Neural progenitor cell (in vitro differentiated cells): Measurements from ENCODE around the gene BMP5. TPM values are rescaled to one million over a fixed set of nuclear protein-coding genes. Genes with fewer than 3 reads are reported as not detected.

Source experiments
- DNase-seq: peaks from one replicate; pipeline ENCODE4 v3.0.0-alpha.2; 2016; ENCODE audit warnings: low spot score
- H2AFZ ChIP-seq: fragments of 200-600 bp; sonication (generic); replicated peaks from 2 replicates; pipeline ENCODE4 v1.6.1; 2016; ENCODE audit warnings: antibody characterized with exemption
- H3F3A ChIP-seq: fragments of 200-600 bp; sonication (generic); 2 replicates; pipeline ENCODE4 v1.6.1; 2016; ENCODE audit warnings: antibody characterized with exemption, low read depth
- H3K27ac ChIP-seq: fragments of 200-600 bp; sonication (generic); 2 replicates; pipeline ENCODE4 v1.5.1; 2016; ENCODE audit warnings: mild to moderate bottlenecking
- H3K27me3 ChIP-seq: fragments of 200-600 bp; sonication (generic); 2 replicates; pipeline ENCODE4 v1.6.1; 2016; ENCODE audit warnings: mild to moderate bottlenecking, moderate library complexity
- H3K36me3 ChIP-seq: fragments of 200-600 bp; sonication (generic); 2 replicates; pipeline ENCODE4 v1.5.1; 2016
- H3K4me1 ChIP-seq: fragments of 200-600 bp; sonication (generic); 2 replicates; pipeline ENCODE4 v1.6.1; 2016; ENCODE audit warnings: mixed run types
- H3K4me2 ChIP-seq: fragments of 200-600 bp; sonication (generic); 2 replicates; pipeline ENCODE4 v1.6.1; 2016
- H3K4me3 ChIP-seq: fragments of 200-600 bp; sonication (generic); 2 replicates; pipeline ENCODE4 v1.5.1; 2016
- H3K79me2 ChIP-seq: fragments of 200-600 bp; sonication (generic); 2 replicates; pipeline ENCODE4 v1.6.1; 2016; ENCODE audit warnings: low read depth
- H3K9ac ChIP-seq: fragments of 200-600 bp; sonication (generic); 2 replicates; pipeline ENCODE4 v1.6.1; 2016
- H3K9me3 ChIP-seq: fragments of 200-600 bp; sonication (generic); 2 replicates; pipeline ENCODE4 v1.5.1; 2016; ENCODE audit warnings: low read depth
- H4K20me1 ChIP-seq: fragments of 200-600 bp; sonication (generic); 2 replicates; pipeline ENCODE4 v1.6.1; 2016; ENCODE audit warnings: low read depth
- H3K27ac Mint-ChIP-seq: 3 replicates; pipeline ENCODE4 v1.8.0; 2021; ENCODE audit warnings: mixed read lengths
- H3K27me3 Mint-ChIP-seq: 2 replicates; pipeline ENCODE4 v1.8.0; 2022; ENCODE audit warnings: low read depth, mild to moderate bottlenecking, inconsistent platforms, moderate library complexity, mixed read lengths; ENCODE audit not compliant: insufficient read depth
- H3K36me3 Mint-ChIP-seq: 3 replicates; pipeline ENCODE4 v1.8.0; 2021; ENCODE audit warnings: mixed read lengths
- H3K4me1 Mint-ChIP-seq: 3 replicates; pipeline ENCODE4 v1.8.0; 2021; ENCODE audit warnings: mixed read lengths
- H3K4me3 Mint-ChIP-seq: 3 replicates; pipeline ENCODE4 v1.8.0; 2021; ENCODE audit warnings: mild to moderate bottlenecking, moderate library complexity, mixed read lengths
- H3K9me3 Mint-ChIP-seq: 3 replicates; pipeline ENCODE4 v1.8.0; 2020; ENCODE audit warnings: mixed read lengths
- CTCF ChIP-seq: fragments of 200-600 bp; sonication (generic); IDR thresholded peaks from 2 replicates; pipeline ENCODE4 v1.5.1; 2017; ENCODE audit warnings: antibody characterized with exemption, mild to moderate bottlenecking
- EZH2 ChIP-seq: fragments of 200-600 bp; sonication (generic); IDR thresholded peaks from 2 replicates; pipeline ENCODE4 v1.6.1; 2017; ENCODE audit warnings: antibody characterized with exemption, mild to moderate bottlenecking, moderate library complexity
- EZH2phosphoT487 ChIP-seq: fragments of 200-600 bp; sonication (generic); IDR thresholded peaks from 2 replicates; pipeline ENCODE4 v1.6.1; 2017; ENCODE audit warnings: antibody characterized with exemption
- total RNA-seq: library from RNA; depleted of rRNA; stranded (reverse); fragments of >200 nt; gene quantifications from 2 replicates; pipeline ENCODE4 v1.2.3, GENCODE V29; 2015; ENCODE audit warnings: low replicate concordance

Gene BMP5
- total RNA-seq, 1 donor from 2014 or later = 1.5 TPM

- H3K4me3 ChIP-seq = no peak overlapping the region
- H3K27ac ChIP-seq = no peak overlapping the region
- H3K27me3 Mint-ChIP-seq = peaks cover 4% of the 10 kb centered on the region
- H3K4me1 ChIP-seq = peaks cover 12% of the 10 kb centered on the region
- no peaks in the 10 kb centered on the region for H3K9me3 Mint-ChIP-seq
- H3K9ac ChIP-seq = no peak overlapping the region
- H3K36me3 ChIP-seq = no peaks in the 10 kb centered on the region
- TF ChIP-seq CTCF = no peak
- TF ChIP-seq EZH2phosphoT487 = no peak
- no peak for TF ChIP-seq EZH2
- no peaks in the 10 kb centered on the region for H3K27me3 ChIP-seq
- no peaks in the 10 kb centered on the region for H3K79me2 ChIP-seq
- no peak overlapping the region for H3K4me3 Mint-ChIP-seq
- H3K4me1 Mint-ChIP-seq = peaks cover 22% of the 10 kb centered on the region
- no peaks in the 10 kb centered on the region for H3K9me3 ChIP-seq
- no peaks in the 10 kb centered on the region for H4K20me1 ChIP-seq
- no peak overlapping the region for H3K27ac Mint-ChIP-seq
- H3F3A ChIP-seq = no peaks in the 10 kb centered on the region
- no peak overlapping the region for H2AFZ ChIP-seq
- H3K36me3 Mint-ChIP-seq = no peaks in the 10 kb centered on the region
- no peak for DNase-seq
- no peak overlapping the region for H3K4me2 ChIP-seq
Observed at GRCh38 chr6:55866128-55866527, 9.3 kb downstream of the BMP5 start.

- Mint-ChIP-seq H3K4me3 (no peak overlapping the region), H3K36me3 (no peaks in the 10 kb centered on the region), H3K4me1 (no peaks in the 10 kb centered on the region), H3K9me3 (no peaks in the 10 kb centered on the region), H3K27ac (no peak overlapping the region), H3K27me3 (no peaks in the 10 kb centered on the region)
- Histone ChIP-seq H3K4me3 (no peak overlapping the region), H3F3A (no peaks in the 10 kb centered on the region), H4K20me1 (no peaks in the 10 kb centered on the region), H3K9me3 (no peaks in the 10 kb centered on the region), H2AFZ (no peak overlapping the region), H3K4me1 (no peaks in the 10 kb centered on the region), H3K4me2 (no peak overlapping the region), H3K9ac (no peak overlapping the region), H3K27ac (no peak overlapping the region), H3K27me3 (no peaks in the 10 kb centered on the region), H3K79me2 (no peaks in the 10 kb centered on the region), H3K36me3 (no peaks in the 10 kb centered on the region)
- DNase-seq = no peak
- TF ChIP-seq EZH2 (no peak), EZH2phosphoT487 (no peak), CTCF (no peak)
Observed at GRCh38 chr6:55853008-55854001, 22.1 kb downstream of the BMP5 start.

- Histone ChIP-seq H3K4me1 (no peaks in the 10 kb centered on the region), H3K4me3 (no peak overlapping the region), H3K9ac (no peak overlapping the region), H3K79me2 (no peaks in the 10 kb centered on the region), H3F3A (no peaks in the 10 kb centered on the region), H3K4me2 (no peak overlapping the region), H3K9me3 (no peaks in the 10 kb centered on the region), H4K20me1 (no peaks in the 10 kb centered on the region), H3K36me3 (no peaks in the 10 kb centered on the region), H3K27ac (no peak overlapping the region), H3K27me3 (no peaks in the 10 kb centered on the region), H2AFZ (no peak overlapping the region)
- TF ChIP-seq EZH2 = no peak
- DNase-seq = no peak
- H3K9me3 Mint-ChIP-seq = no peaks in the 10 kb centered on the region
- H3K36me3 Mint-ChIP-seq = no peaks in the 10 kb centered on the region
- H3K27ac Mint-ChIP-seq = no peak overlapping the region
- no peaks in the 10 kb centered on the region for H3K27me3 Mint-ChIP-seq
- peaks cover 6% of the 10 kb centered on the region for H3K4me1 Mint-ChIP-seq
- H3K4me3 Mint-ChIP-seq = no peak overlapping the region
Observed at GRCh38 chr6:55841341-55841740, 34.0 kb downstream of the BMP5 start.

- Mint-ChIP-seq H3K9me3 (no peaks in the 10 kb centered on the region), H3K27me3 (no peaks in the 10 kb centered on the region), H3K4me1 (peaks cover 5% of the 10 kb centered on the region), H3K27ac (no peak overlapping the region), H3K36me3 (no peaks in the 10 kb centered on the region), H3K4me3 (no peak overlapping the region)
- no peak for DNase-seq
- Histone ChIP-seq H3K79me2 (no peaks in the 10 kb centered on the region), H3K27ac (no peak overlapping the region), H3K9me3 (no peaks in the 10 kb centered on the region), H3K27me3 (no peaks in the 10 kb centered on the region), H3F3A (no peaks in the 10 kb centered on the region), H3K4me1 (no peaks in the 10 kb centered on the region), H3K9ac (no peak overlapping the region), H2AFZ (no peak overlapping the region), H3K4me3 (no peak overlapping the region), H3K36me3 (no peaks in the 10 kb centered on the region), H4K20me1 (no peaks in the 10 kb centered on the region), H3K4me2 (no peak overlapping the region)
- TF ChIP-seq CTCF (no peak), EZH2 (no peak), EZH2phosphoT487 (no peak)
Observed at GRCh38 chr6:55839080-55839479, 36.3 kb downstream of the BMP5 start.
